Endodermal cell (in vitro differentiated cells): Measurements from ENCODE around the gene AKAP3. TPM values are rescaled to one million over a fixed set of nuclear protein-coding genes. Genes with fewer than 3 reads are reported as not detected.

Experiments used
- DNase-seq: peaks from one replicate; pipeline ENCODE4 v3.0.0-alpha.2; 2017
- H3K27ac ChIP-seq: 2 replicates; pipeline ENCODE4 v1.5.1; 2013; ENCODE audit warnings: mild to moderate bottlenecking, low read depth, low read length, moderate library complexity
- H3K27me3 ChIP-seq: 2 replicates; pipeline ENCODE4 v1.6.1; 2013; ENCODE audit warnings: mild to moderate bottlenecking, low read length, moderate library complexity; ENCODE audit not compliant: insufficient read depth, control insufficient read depth, poor library complexity, severe bottlenecking
- H3K36me3 ChIP-seq: 2 replicates; pipeline ENCODE4 v1.7.0; 2013; ENCODE audit warnings: mild to moderate bottlenecking, low read length, moderate library complexity; ENCODE audit not compliant: control insufficient read depth, insufficient read depth
- H3K4me1 ChIP-seq: one replicate; pipeline ENCODE4 v1.7.0; 2013; ENCODE audit warnings: low read length; ENCODE audit not compliant: control insufficient read depth, insufficient read depth
- H3K4me3 ChIP-seq: 2 replicates; pipeline ENCODE4 v1.5.1; 2013; ENCODE audit warnings: mild to moderate bottlenecking, low read length, moderate library complexity
- H3K9ac ChIP-seq: 2 replicates; pipeline ENCODE4 v1.6.1; 2013; ENCODE audit warnings: mild to moderate bottlenecking, low read length, moderate library complexity; ENCODE audit not compliant: poor library complexity, severe bottlenecking; ENCODE audit errors: extremely low read depth
- H3K9me3 ChIP-seq: 2 replicates; pipeline ENCODE4 v1.6.1; 2013; ENCODE audit warnings: mild to moderate bottlenecking, low read length, moderate library complexity; ENCODE audit not compliant: control insufficient read depth
- H3K27ac Mint-ChIP-seq: 2 replicates; pipeline ENCODE4 v1.8.0; 2020; ENCODE audit warnings: mixed read lengths
- H3K27me3 Mint-ChIP-seq: 2 replicates; pipeline ENCODE4 v1.8.0; 2021; ENCODE audit warnings: mild to moderate bottlenecking, mixed read lengths; ENCODE audit not compliant: insufficient read depth
- H3K36me3 Mint-ChIP-seq: 2 replicates; pipeline ENCODE4 v1.8.0; 2020; ENCODE audit warnings: low read depth, mixed read lengths
- H3K4me1 Mint-ChIP-seq: 2 replicates; pipeline ENCODE4 v1.8.0; 2020; ENCODE audit warnings: mixed read lengths
- H3K4me3 Mint-ChIP-seq: 2 replicates; pipeline ENCODE4 v1.8.0; 2020; ENCODE audit warnings: mild to moderate bottlenecking, moderate library complexity, mixed read lengths
- H3K9me3 Mint-ChIP-seq: 2 replicates; pipeline ENCODE4 v1.8.0; 2020; ENCODE audit warnings: mild to moderate bottlenecking, mixed read lengths
- CTCF ChIP-seq: fragments of 200-600 bp; sonication (generic); conservative IDR thresholded peaks from 2 replicates; pipeline ENCODE4 v1.5.0; 2021; ENCODE audit warnings: antibody characterized with exemption, mild to moderate bottlenecking
- WGBS, 2 experiments: methylation state at CpG; one replicate each; pipeline versions ENCODE4 v1.1.5 to v1.1.7; 2013; ENCODE audit warnings: missing lambda C conversion rate in 2 of 2, mixed read lengths in 1 of 2; ENCODE audit not compliant: insufficient coverage in 1 of 2, insufficient read length in 1 of 2; 5-methylcytosine and 5-hydroxymethylcytosine counted together
- total RNA-seq, 2 donors: library from RNA; stranded (reverse); fragmentation: NEBNext Ultra II Directional in 1 of 2; extraction: Animal tissue kit (Norgen Biotek cat#: 25700) in 1 of 2; gene quantifications; 2 replicates in 1 of 2; 3 replicates in 1 of 2; pipeline ENCODE4 v1.2.1, GENCODE V29; 2021

AKAP3 gene
- total RNA-seq, 2 donors from 2014 or later, result 0.69 to 3.4 TPM

- TF ChIP-seq CTCF, result no peak
- no peaks in the 10 kb centered on the region for H3K4me1 ChIP-seq
- H3K27me3 ChIP-seq, result no peaks in the 10 kb centered on the region
- H3K4me3 ChIP-seq, result no peak overlapping the region
- no peak overlapping the region for H3K27ac ChIP-seq
- no peak overlapping the region for H3K9ac ChIP-seq
- no peak for DNase-seq
- H3K27ac Mint-ChIP-seq, result no peak overlapping the region
- H3K4me1 Mint-ChIP-seq, result no peaks in the 10 kb centered on the region
- H3K4me3 Mint-ChIP-seq, result no peak overlapping the region
- peaks cover 3% of the 10 kb centered on the region for H3K9me3 Mint-ChIP-seq
- peaks cover 62% of the 10 kb centered on the region for H3K36me3 Mint-ChIP-seq
- H3K9me3 ChIP-seq, result peaks cover 11% of the 10 kb centered on the region
- peaks cover 97% of the 10 kb centered on the region for H3K36me3 ChIP-seq
- no peaks in the 10 kb centered on the region for H3K27me3 Mint-ChIP-seq
- WGBS, 2 experiments, result 67% methylated on average over 3 of the region's 3 CpGs
Measured at GRCh38 chr12:4663971-4664505, 15.2 kb upstream of the AKAP3 start.

GRCh38 chr12:4653691-4654090 lies 4.8 kb upstream of the AKAP3 start:
- no peak for TF ChIP-seq CTCF
- H3K27ac ChIP-seq, result no peak overlapping the region
- H3K9me3 ChIP-seq, result no peaks in the 10 kb centered on the region
- H3K36me3 Mint-ChIP-seq, result peaks cover 31% of the 10 kb centered on the region
- H3K4me3 Mint-ChIP-seq, result no peak overlapping the region
- 100% methylated on average over 1 of the region's 2 CpGs; no CpG with 5 or more reads in 1 of the 2 experiments for WGBS, 2 experiments
- no peak for DNase-seq
- peaks cover 6% of the 10 kb centered on the region for H3K4me1 ChIP-seq
- H3K27ac Mint-ChIP-seq, result no peak overlapping the region
- no peaks in the 10 kb centered on the region for H3K27me3 ChIP-seq
- no peaks in the 10 kb centered on the region for H3K9me3 Mint-ChIP-seq
- no peaks in the 10 kb centered on the region for H3K27me3 Mint-ChIP-seq
- no peak overlapping the region for H3K4me3 ChIP-seq
- H3K4me1 Mint-ChIP-seq, result peaks cover 37% of the 10 kb centered on the region
- H3K36me3 ChIP-seq, result peaks cover 49% of the 10 kb centered on the region
- H3K9ac ChIP-seq, result no peak overlapping the region

- H3K36me3 ChIP-seq, result peaks cover 46% of the 10 kb centered on the region
- H3K27ac Mint-ChIP-seq, result peak overlapping the region; percentile 7
- no peaks in the 10 kb centered on the region for H3K27me3 ChIP-seq
- no peaks in the 10 kb centered on the region for H3K9me3 ChIP-seq
- no peak overlapping the region for H3K27ac ChIP-seq
- DNase-seq, result no peak
- peak; percentile 69 for TF ChIP-seq CTCF
- peaks cover 29% of the 10 kb centered on the region for H3K36me3 Mint-ChIP-seq
- H3K4me3 ChIP-seq, result peak overlapping the region; percentile 1
- no peaks in the 10 kb centered on the region for H3K9me3 Mint-ChIP-seq
- H3K9ac ChIP-seq, result no peak overlapping the region
- no peaks in the 10 kb centered on the region for H3K27me3 Mint-ChIP-seq
- peaks cover 38% of the 10 kb centered on the region for H3K4me1 Mint-ChIP-seq
- H3K4me1 ChIP-seq, result peaks cover 6% of the 10 kb centered on the region
- no peak overlapping the region for H3K4me3 Mint-ChIP-seq
Measured at GRCh38 chr12:4653257-4653656, 4.4 kb upstream of the AKAP3 start.
